K562 (cell line): ENCODE measurements around the gene MAML3. TPM values are rescaled to one million over a fixed set of nuclear protein-coding genes. Genes with fewer than 3 reads are reported as not detected.

Experiments used
- BACH1 ChIP-seq: fragments of 200-800 bp; sonication (Bioruptor generic); IDR thresholded peaks from 2 replicates; pipeline ENCODE4 v1.6.1; 2016; ENCODE audit warnings: missing genetic modification characterization, missing compliant biosample characterization
- CEBPB ChIP-seq: fragments of 450-650 bp; IDR thresholded peaks from 2 replicates; pipeline ENCODE4 v1.6.1; 2016; ENCODE audit warnings: missing genetic modification characterization, missing compliant biosample characterization
- ESRRA ChIP-seq: fragments of 450-650 bp; IDR thresholded peaks from 2 replicates; pipeline ENCODE4 v1.6.1; 2014; ENCODE audit warnings: low read depth, mild to moderate bottlenecking, moderate library complexity, borderline replicate concordance
- GTF2E2 ChIP-seq: fragments of 200-800 bp; sonication (Bioruptor generic); IDR thresholded peaks from 2 replicates; pipeline ENCODE4 v1.6.1; 2016; ENCODE audit warnings: missing genetic modification characterization, missing compliant biosample characterization
- PTRF ChIP-seq: fragments of 450-650 bp; IDR thresholded peaks from 2 replicates; pipeline ENCODE4 v1.6.1; 2016; ENCODE audit warnings: mild to moderate bottlenecking, missing genetic modification characterization, missing compliant biosample characterization
- RFX5 ChIP-seq: IDR thresholded peaks from 2 replicates; pipeline ENCODE4 v1.6.1; 2011; ENCODE audit warnings: low read depth, mild to moderate bottlenecking, improper control_type of control experiment, low read length
- SMARCA5 ChIP-seq: fragments of 450-650 bp; IDR thresholded peaks from 2 replicates; pipeline ENCODE4 v1.6.1; 2016
- ZNF143 ChIP-seq: sonication (generic); formaldehyde crosslinking; IDR thresholded peaks from 2 replicates; pipeline ENCODE4 v1.9.0; 2022; ENCODE audit warnings: mild to moderate bottlenecking, missing genetic modification reagents
- ZNF764 ChIP-seq: fragments of 250-450 bp; sonication (Bioruptor Pico); IDR thresholded peaks from 2 replicates; pipeline ENCODE4 v1.4.0; 2020; ENCODE audit warnings: low read depth, mild to moderate bottlenecking, moderate library complexity
- polyA plus RNA-seq, 8 experiments: library from polyadenylated mRNA; depleted of rRNA in 4 of 8; stranded (reverse) in 5 of 8; unstranded in 3 of 8; fragments of >200 nt; fragmentation: Nextera tagmentation in 2 of 8; fragmentation: Illumina TruSeq in 1 of 8; extraction: Ambion mirVana in 2 of 8; extraction: Trizol in 1 of 8; gene quantifications; 2 replicates each; pipeline versions ENCODE4 v1.2.1 to v1.2.3, GENCODE V29; 2011 to 2014; ENCODE audit warnings: inconsistent platforms in 1 of 8, missing spikeins in 1 of 8
- total RNA-seq, 7 experiments: library from RNA; depleted of rRNA in 6 of 7; stranded (reverse); fragments of >200 nt in 6 of 7; fragmentation: Illumina TruSeq in 2 of 7; extraction: Trizol in 2 of 7; gene quantifications; 2 replicates each; pipeline versions ENCODE4 v1.2.1 to v1.2.3, GENCODE V29; 2011 to 2021; ENCODE audit warnings: low replicate concordance in 1 of 7
- TF ChIP-seq, protein P1 (sequence below), 3 experiments: fragments of 200-800 bp in 1 of 3; sonication (Bioruptor generic) in 1 of 3; sonication (generic) in 1 of 3; formaldehyde crosslinking in 1 of 3; IDR thresholded peaks; 2 replicates each; pipeline versions ENCODE4 v1.6.1 to v1.8.0; 2016 to 2022; ENCODE audit warnings: mild to moderate bottlenecking in 2 of 3, missing compliant biosample characterization in 2 of 3, missing genetic modification characterization in 2 of 3, missing genetic modification reagents in 1 of 3
- TF ChIP-seq, protein P2 (sequence below), 3 experiments: IDR thresholded peaks in 2 of 3; conservative IDR thresholded peaks in 1 of 3; 2 replicates each; pipeline ENCODE4 v1.5.1; 2011 to 2012; ENCODE audit warnings: low read length in 3 of 3, mild to moderate bottlenecking in 3 of 3, control low read depth in 2 of 3, improper control_type of control experiment in 1 of 3, inconsistent platforms in 1 of 3, low read depth in 1 of 3, mixed read lengths in 1 of 3, moderate library complexity in 1 of 3; ENCODE audit not compliant: insufficient read depth in 2 of 3
- TF ChIP-seq, protein P3 (sequence below): sonication (generic); formaldehyde crosslinking; IDR thresholded peaks from 2 replicates; pipeline ENCODE4 v1.8.0; 2022; ENCODE audit warnings: mild to moderate bottlenecking, missing genetic modification reagents

MAML3 gene
- total and polyA plus RNA-seq, 9 of the 15 experiments (the other 6 are each of a cell fraction or from before 2014, with no cell fraction given) = 0.01 to 0.55 (median 0.25) TPM

DNA sequence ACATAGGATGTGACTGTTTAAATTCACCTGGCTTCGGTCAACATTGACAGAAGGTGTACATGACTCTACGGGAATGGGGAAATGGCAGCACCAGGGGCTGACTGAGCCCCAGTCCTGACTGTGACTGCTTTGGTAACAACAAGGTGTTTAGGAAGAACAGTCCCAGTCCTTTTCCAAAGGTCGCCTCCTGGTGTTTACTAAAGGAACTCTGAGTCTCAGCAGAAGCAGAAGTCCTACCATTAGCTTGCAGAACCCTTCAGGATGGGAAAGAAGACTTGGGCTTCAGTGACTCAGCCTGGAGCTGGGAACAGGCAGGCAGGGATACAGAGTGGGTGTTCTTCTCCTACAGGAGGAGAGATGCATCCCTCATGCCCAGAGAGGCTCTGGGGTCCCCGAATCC, 385.1 kb downstream of the MAML3 start (continued):
- TF ChIP-seq, protein P1, sequence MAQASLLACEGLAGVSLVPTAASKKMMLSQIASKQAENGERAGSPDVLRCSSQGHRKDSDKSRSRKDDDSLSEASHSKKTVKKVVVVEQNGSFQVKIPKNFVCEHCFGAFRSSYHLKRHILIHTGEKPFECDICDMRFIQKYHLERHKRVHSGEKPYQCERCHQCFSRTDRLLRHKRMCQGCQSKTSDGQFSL (CRISPR knock-in tag; IDR thresholded peaks at IDR 0.05) = no peak
- TF ChIP-seq, protein P1 (tag; IDR thresholded peaks at IDR 0.05) = no peak
- TF ChIP-seq ZNF143 (CRISPR knock-in tag) (no peak), CEBPB (tag) (no peak), SMARCA5 (no peak), BACH1 (no peak), ZNF764 (CRISPR knock-in tag) (no peak), RFX5 (no peak), GTF2E2 (tag) (no peak), PTRF (tag) (no peak), ESRRA (no peak)
- TF ChIP-seq, protein P2, sequence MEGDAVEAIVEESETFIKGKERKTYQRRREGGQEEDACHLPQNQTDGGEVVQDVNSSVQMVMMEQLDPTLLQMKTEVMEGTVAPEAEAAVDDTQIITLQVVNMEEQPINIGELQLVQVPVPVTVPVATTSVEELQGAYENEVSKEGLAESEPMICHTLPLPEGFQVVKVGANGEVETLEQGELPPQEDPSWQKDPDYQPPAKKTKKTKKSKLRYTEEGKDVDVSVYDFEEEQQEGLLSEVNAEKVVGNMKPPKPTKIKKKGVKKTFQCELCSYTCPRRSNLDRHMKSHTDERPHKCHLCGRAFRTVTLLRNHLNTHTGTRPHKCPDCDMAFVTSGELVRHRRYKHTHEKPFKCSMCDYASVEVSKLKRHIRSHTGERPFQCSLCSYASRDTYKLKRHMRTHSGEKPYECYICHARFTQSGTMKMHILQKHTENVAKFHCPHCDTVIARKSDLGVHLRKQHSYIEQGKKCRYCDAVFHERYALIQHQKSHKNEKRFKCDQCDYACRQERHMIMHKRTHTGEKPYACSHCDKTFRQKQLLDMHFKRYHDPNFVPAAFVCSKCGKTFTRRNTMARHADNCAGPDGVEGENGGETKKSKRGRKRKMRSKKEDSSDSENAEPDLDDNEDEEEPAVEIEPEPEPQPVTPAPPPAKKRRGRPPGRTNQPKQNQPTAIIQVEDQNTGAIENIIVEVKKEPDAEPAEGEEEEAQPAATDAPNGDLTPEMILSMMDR (IDR thresholded peaks at IDR 0.05 in 2 of 3, conservative IDR thresholded peaks at IDR 0.05 in 1 of 3; ENCODE audit: insufficient read depth in 2 of 3, low read depth in 1 of 3, low read length in 3 of 3) = peak; percentile 44 to 58 (median 51); a peak in 5 of 6 replicates
- TF ChIP-seq, protein P3, sequence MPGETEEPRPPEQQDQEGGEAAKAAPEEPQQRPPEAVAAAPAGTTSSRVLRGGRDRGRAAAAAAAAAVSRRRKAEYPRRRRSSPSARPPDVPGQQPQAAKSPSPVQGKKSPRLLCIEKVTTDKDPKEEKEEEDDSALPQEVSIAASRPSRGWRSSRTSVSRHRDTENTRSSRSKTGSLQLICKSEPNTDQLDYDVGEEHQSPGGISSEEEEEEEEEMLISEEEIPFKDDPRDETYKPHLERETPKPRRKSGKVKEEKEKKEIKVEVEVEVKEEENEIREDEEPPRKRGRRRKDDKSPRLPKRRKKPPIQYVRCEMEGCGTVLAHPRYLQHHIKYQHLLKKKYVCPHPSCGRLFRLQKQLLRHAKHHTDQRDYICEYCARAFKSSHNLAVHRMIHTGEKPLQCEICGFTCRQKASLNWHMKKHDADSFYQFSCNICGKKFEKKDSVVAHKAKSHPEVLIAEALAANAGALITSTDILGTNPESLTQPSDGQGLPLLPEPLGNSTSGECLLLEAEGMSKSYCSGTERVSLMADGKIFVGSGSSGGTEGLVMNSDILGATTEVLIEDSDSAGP (CRISPR knock-in tag) = no peak
